ENCODE measurements around the gene CSRNP3.

Gene CSRNP3

DNA sequence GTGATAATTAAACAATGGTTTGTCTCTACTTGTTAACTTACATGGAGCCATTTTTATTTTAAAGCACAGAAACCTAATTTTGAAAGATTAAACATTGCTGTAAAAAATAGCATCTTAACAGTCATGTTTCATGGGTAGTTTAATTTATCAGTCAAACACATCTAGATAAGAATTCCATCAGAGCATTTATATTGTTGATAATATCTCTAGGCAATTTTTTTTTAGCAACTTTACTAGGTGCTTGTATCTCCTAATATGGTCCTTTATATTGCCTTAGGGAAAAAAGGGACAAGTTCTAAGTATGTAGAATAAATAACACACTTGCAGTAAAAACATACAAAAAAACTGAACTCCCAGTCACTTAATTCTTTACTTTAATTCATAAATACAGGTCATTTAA, 863 bp downstream of the CSRNP3 start:
- DNase-seq (ENCODE audit: low read depth in 2 of 2) = no peak

DNA sequence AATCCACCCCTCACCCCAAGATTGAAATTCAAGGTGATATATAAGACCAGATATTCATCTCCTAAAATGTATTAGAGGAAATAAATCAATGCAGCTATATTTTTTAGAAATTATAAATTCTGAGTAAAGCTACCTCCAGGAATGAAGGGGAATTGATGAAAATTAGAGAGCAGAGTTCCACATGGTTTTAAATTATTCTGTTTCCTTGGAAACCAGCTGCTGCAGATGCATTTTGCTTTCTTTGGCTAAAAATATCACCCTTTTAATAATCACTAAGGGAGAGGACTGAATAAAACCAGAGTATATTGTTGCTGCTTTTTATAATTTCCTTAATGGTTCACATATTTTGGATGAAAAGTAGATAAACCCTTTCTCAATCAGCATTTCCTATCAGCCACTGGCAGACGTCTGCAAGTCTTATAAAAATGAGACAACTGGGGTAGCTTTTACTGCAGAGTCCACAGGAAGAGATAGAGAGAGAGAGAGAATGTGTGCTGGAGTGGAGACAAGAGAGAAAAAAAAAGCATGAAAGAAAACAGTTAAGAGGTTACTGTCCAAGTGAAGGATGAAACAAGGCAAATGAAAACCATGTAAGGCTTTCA, 2.0 kb downstream of the CSRNP3 start:
- no peak for DNase-seq (ENCODE audit: low read depth in 2 of 2)

DNA sequence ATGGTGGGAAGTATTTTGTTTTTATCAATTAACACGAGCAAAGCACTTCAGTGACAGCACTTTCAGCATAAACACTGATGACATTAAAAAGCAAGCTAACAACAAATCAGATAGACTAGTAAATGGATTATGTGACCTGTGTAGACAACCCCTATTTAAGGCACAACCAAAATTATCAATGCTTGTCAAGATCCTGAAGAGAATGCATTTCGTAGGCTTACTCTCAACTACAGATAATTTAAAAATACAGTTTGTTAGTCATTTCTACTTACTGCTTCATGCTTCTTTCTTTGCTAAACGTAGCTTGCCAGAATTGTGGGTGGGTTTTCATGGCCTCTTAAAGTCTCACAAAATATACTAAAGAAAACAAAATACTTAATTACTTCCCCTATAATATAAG, 3.4 kb downstream of the CSRNP3 start:
- no peak for DNase-seq (ENCODE audit: low read depth in 2 of 2)

DNA sequence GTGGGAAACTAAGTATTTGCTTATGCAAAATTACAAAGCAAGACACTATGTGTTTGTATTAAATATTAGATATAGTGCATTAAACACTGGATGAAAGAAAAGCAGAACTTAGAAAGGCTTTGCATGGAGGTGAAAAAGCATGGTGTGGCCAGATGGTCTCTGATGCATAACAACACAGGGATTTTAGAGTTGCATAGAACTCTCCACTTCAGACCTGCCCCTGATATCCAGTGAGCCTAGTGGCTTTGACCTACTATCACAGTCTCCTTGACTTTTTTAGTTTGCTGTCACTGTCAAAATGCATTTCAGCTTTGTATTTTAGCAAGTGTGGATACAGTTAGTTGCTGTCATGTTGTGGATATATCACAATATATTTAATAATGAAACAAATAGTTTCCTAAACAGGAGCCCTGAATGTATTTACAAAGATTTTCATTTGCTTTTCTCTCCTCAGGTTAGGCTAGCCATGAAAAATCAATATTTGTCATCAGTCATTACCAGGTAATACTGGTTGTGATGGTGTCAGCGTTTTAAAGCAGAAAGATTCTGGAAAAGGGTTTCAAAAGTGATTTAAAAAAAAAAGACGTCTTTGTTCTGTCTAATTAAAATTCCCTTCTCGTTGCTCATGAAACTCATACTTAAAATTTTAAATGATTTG, 5.2 kb downstream of the CSRNP3 start:
- no peak for DNase-seq (ENCODE audit: low read depth in 2 of 2)

DNA sequence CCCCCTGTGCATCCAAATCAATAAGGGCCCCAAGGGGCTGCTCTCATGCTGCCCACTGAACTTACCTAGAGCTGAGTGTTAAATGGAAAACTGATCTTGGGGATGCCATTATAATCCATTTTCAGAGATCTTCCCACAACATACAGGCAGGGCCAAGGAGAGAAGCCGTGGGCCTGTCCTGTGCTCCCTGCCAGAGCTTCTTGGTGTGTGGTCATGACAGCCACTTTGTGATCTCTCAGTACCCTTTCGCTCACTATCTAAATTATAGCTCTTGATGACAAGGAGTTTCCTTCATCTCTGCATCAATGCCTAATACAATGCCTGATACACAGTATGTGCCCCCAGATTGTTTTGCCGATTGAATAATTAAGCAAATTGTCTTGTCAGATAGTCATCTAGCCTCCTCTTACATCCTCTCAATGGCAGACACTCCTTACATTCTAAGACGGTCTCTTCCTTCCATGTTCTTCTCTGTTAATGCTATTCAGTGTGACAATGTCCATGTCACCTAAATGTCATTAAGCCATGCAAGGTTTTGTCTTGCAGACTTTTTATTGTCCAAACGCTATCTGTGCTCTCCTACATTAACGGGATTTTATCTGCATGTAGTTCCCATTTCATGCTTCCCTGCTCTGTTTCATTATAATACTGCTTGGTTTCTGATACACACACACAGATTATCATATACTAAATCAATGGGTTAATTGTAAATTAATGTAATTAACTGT, 5.9 kb downstream of the CSRNP3 start:
- DNase-seq (ENCODE audit: low read depth in 2 of 2) = no peak

DNA sequence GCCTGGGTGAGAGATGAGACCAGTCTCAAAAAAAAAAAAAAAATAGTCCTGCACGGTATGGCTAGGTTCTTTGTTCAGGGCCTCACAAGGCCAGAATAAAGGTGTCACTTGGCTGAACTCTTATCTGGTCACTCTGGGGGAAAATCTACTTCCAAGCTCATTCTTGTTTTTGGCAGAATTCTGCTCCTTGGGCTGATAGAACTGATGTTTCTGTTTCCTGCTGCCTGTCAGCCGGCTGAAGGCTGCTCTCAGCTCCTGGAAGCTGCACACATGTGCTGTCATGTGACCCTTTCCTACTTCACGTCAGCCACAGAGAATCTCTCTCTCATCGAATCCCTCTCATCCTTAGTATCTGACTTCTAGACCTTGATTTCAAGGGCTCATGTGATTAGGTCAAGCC, 10.4 kb downstream of the CSRNP3 start:
- no peak for DNase-seq (ENCODE audit: low read depth in 2 of 2)

DNA sequence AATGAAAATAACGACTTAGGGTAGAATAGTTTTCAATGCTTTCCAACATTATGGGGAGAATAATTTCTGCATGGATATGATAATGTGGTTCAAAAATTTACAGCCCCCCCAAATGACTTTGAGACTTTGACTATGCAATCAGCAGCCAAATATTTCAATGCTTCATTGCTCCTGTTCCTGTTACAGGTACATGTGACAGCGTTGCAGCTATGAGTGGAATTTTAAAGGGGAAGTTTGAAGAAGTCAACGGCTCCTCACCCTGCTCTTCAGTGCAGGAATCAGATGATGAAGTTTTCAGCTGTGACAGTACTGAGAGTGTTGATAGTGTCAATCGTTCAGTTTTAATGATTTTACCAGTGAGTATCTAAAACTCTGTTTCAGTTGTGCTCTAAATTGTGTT, 25.1 kb downstream of the CSRNP3 start:
- DNase-seq (ENCODE audit: low read depth in 2 of 2) = no peak

DNA sequence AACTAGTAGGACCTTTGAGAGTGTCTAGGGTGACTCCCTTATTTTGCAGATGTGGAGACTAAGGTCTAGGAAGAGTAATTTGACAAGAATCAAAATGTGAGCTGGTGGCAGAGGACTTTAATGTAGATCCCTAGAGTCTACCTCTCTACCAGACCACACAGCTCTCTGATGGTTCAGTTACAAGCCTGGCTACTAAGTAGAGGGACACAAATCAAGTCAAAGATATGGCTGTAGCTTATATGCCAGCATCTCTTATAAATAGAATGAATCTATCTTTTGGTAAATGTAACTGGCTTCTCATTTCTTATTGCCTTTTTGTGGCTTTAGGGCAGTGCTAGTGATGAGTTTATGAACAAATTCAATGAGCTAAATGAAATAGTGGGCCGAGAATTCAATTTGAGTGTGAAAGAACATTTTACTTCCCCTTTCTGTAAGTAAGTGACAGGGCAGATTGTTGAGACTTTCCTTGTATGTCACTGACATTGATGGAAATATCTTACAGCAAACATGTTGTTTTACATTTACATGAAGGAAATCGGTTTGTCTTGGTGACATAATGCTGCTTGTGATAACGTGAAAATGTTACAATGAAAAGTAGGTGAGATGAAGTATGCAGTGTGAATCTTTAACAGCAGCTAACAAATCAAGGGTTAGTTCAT, 28.3 kb downstream of the CSRNP3 start:
- no peak for DNase-seq (ENCODE audit: low read depth in 2 of 2)

DNA sequence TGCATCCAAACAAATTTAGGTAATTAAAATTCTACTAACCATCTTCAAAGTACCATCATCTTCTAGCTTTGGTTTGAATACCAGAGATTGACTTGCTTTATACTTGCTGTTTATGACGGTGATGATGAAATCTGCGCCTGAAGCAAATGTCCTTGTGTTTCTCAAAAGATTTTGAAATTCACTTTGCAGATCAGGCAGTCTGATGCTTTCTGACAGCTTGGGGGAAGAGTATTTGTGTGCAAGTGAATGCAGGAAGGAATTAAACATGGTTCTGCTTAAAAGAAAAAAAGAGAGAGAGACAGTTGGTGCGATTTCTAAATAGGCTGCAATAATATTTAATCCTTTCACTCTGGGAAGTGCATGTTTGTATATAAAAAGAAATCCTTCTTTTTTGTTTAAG, 29.6 kb downstream of the CSRNP3 start:
- DNase-seq (ENCODE audit: low read depth in 2 of 2) = no peak

DNA sequence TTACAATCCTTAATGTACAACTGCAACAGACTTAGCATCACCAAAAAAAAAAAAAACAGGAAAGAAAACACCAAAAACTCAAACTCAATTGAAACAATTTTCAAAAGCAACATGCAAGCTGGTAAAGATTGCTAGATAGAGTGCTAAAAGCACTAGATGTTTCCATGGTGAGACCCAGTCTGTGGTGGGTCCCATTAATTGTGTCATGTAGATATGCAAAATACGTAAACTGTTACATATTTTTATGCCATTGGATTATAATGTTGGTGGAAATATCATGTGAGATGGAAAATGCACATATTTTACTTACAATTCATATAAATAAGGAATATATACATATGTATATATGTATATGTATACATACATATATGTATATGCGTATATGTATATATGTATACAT, 30.5 kb downstream of the CSRNP3 start:
- no peak for DNase-seq (ENCODE audit: low read depth in 2 of 2)

DNA sequence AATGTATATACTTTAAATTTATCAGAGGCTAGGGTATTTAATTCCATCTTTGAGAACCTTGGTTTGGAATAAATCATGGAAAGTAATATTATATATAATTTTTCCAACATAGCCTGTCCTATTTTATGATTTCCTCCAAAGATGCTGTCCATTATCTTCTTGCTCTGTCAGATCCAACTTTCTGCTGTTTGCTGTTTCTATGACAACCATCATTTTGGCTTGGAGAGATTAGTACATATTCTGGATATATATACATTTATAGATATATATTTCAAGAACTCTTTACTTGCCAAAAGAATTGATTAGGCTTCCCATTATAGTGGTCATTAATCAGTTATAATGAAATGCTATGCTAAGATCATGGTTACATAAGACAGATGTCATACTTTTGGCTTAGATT, 31.3 kb downstream of the CSRNP3 start:
- no peak for DNase-seq (ENCODE audit: low read depth in 2 of 2)

DNA sequence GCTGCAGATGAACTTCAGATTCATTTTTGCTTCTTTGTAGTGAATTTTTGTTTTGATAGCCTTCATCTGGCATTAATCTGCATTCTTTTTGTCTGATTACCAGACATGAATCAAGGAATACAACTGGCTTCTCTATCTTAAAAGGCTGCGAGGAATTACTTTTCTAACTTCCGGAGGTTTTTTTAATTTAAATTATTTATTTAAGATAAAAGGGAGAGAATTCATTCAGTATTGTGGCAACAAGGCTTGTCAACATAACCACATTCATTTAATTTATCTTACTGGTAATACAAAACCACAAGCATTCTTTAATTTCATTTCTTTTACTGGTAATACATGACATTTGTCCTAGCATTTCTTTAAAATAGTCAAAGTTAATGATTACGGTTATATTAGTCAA, 36.0 kb downstream of the CSRNP3 start:
- no peak for DNase-seq (ENCODE audit: low read depth in 2 of 2)

DNA sequence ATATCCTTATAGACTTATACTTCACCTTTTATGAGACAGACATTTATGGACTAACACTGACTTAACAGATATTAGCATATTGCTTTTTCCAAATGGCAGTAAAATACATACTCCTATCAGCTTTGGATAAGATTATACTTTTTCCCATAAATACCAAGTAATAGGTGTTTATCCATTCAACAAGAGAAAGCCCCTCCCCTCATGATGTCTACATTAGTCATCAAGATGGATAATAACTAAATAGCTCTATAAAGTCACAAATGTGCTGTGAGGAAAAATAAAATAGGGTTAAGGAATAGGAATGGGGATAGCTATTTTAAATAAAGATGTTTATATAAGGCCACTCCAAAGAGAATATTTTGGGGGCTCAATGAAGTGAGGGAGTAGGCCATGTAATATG, 39.4 kb downstream of the CSRNP3 start:
- no peak for DNase-seq (ENCODE audit: low read depth in 2 of 2)

DNA sequence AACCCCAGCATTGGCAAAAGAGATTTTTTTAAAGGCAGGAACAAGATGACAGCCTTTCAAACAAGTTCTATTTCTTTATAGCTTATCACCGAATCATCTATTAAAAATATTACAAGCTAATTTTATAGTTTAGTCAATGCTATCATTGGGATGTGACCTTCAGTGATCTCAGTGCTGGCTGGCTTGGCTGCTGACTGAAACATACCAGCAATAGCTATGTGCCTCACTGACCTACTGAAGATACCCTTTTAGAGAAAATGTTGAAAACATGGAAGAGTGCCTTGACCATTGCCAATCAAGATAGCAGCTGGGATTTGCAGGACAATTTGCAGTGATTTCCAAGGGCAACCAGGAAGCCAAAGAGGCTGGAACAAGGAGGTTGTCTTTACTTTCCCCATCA, 44.0 kb downstream of the CSRNP3 start:
- no peak for DNase-seq (ENCODE audit: low read depth in 2 of 2)

DNA sequence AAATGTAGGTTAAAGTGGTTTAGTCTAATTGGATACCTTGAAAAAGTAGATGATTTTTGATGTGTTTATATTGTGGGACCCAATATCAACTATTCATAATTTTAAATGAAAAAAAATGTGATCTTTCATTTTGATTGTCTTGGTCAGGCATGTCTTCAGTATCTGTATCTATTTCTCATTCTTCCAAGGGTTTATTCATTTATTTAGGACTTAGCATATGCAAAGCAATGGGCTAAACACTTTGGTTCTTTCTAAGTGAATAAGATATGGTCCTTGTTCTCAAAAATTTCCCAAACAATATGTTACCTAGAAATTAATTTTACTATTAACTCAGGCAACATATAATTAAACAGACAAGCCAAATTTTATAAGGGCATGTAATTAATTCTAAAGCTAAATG, 49.1 kb downstream of the CSRNP3 start:
- no peak for DNase-seq (ENCODE audit: low read depth in 2 of 2)

DNA sequence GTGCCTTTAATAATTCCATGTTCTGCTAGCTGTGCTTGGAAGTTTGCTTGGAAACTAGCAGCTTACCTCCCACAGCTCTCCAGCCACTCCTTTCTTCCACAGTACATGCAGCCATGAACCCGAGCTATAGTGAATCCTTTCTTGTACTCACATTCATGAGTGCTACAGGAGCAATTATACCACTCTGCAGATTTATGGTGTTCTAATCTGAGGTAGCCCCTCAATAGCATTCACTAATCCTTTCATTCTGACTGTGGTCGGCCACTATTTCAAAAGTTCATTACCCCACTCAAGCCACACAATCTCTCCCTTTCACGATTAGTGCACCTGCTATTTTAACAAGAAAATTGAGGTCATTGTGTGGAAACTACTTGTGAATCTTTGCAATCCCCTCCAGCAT, 53.2 kb downstream of the CSRNP3 start:
- no peak for DNase-seq (ENCODE audit: low read depth in 2 of 2)

DNA sequence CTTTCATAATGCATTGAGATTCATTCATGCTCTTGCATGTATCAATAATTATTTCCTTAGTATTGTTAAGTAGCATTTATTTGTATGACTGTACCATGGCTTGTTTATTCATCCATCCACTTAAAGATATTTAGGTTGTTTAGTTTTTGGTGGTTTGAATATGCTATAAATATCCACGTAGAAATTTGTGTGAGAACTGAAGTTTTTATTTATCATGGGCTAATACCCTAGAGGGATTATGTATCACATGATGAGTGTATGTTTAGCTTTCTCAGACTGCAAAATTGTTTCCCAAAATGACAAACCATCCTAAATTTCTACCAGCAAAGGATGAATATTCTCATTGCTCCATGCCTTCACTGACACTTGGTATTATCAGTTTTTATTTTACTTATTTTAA, 55.2 kb downstream of the CSRNP3 start:
- no peak for DNase-seq (ENCODE audit: low read depth in 2 of 2)

DNA sequence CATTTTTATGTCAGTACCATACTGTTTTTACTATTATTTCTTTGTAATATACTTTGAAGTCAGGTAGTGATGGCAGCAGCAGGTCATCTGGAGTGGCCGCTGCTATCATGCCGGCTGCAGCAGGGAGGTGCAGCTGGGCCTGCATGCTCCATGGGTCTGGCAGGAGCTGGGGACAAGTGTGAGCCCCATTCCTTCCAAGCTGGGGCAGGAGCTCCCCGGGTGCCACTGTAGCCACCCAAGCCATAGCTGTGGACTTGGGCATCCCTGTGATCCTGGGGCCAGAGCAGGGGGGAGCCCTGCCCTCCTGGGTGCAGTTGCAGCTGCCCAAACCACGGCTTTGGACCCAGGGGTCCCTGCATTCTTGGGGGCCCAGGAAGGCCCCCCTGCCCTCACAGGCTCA, 59.2 kb downstream of the CSRNP3 start:
- DNase-seq (ENCODE audit: low read depth in 2 of 2) = no peak

DNA sequence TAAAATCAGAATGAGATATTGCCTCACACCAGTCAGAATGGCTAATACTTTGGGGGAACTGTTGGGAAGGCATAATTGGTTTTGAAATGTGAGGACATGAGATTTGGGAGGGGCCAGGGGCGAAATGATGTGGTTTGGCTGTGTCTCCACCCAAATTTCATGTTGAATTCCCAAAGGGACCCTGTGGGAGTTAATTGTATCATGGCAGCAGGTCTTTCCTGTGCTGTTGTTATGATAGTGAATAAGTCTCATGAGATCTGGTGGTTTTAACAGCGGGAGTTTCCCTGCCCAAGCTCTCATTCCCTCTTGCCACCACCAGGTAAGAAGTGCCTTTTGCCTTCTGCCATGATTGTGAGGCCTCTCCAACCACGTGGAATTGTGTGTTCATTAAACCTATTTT, 59.6 kb downstream of the CSRNP3 start:
- DNase-seq (ENCODE audit: low read depth in 2 of 2) = no peak

DNA sequence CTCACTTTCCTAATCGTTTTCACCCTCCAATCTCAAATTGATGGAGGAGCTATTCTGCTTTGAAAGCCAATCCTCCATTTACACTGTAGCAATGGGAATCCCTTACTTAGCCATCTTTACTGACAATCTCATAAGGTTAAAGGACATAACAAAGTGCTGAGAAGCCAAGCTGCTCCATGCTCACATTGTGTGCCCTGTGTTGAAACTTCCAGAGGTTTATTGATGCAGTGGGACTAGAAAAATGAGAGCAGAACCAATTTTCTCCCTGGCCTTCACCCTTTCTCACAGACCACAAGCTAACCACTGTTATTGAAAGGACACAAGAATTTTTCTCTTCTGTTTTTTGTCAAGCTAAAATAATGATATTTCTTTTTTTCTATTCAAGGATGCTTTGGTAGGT, 63.8 kb downstream of the CSRNP3 start:
- no peak for DNase-seq (ENCODE audit: low read depth in 2 of 2)

DNA sequence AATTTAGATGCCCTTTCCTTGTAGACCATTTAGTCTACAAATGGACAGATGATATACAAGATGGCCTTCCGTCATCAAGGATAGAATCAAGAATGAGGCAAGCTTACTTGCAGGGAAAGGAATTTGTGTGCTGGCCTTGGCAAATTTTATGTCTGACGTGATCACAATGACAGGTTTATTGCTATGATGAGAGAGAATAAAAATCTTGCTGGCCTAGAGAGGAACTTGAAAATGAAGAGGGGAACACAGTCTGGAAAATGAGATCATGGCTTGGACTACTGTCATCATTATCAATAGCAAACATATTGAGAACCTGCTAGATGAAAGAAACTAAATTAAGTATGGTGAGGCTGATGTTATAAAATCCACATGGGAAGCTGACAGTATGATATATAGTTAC, 66.0 kb downstream of the CSRNP3 start:
- no peak for DNase-seq (ENCODE audit: low read depth in 2 of 2)

DNA sequence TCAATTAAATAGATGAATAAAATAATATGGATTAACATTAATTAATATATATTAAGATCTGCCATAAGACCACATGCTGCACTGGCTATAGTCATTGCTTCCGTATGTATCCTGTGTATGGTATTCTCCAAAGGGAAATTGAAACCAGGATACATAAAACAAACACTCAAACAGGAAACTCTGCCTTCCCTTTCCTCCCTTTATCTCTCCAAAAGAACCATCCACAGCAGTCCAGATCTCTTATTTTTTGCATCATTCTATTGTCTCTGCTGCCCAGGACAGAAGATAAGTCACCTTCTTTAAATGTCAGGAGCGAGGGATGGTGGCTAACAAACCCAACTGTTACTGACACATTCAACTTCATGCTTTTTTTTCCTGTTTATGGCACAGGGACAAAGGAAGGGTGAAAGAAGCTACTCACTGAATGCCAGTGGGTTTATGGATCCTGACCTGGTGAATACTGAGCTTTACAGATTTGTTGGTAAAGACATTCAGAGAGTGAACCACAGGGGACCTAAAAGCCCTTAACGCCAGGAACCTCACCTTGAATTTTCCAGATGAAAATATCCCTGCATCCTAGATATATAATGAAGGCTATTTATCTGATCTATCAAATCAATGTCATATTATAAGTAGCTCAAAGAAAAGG, 67.5 kb downstream of the CSRNP3 start:
- no peak for DNase-seq (ENCODE audit: low read depth in 2 of 2)

All from stimulated activated CD8-positive, alpha-beta memory T cell treated with anti-CD3 and anti-CD28 coated beads, Interleukin-15, amount 100 ng/mL, for 48 hours (primary cell).